GM12878 (cell line): ENCODE data around the gene ZBTB6.

Experiments
- BCL11A ChIP-seq: IDR thresholded peaks from 2 replicates; pipeline ENCODE4 v1.6.1; 2011; ENCODE audit warnings: low read depth, low read length
- BHLHE40 ChIP-seq, 2 experiments: fragments of 450-650 bp in 1 of 2; IDR thresholded peaks; 2 replicates each; pipeline ENCODE4 v1.6.1; 2011 to 2017; ENCODE audit warnings: low read depth in 2 of 2, borderline replicate concordance in 1 of 2, improper control_type of control experiment in 1 of 2, low read length in 1 of 2, mild to moderate bottlenecking in 1 of 2
- CTCF ChIP-seq, 3 experiments: IDR thresholded peaks in 2 of 3; conservative IDR thresholded peaks in 1 of 3; 2 replicates each; pipeline ENCODE4 v1.5.1; 2011; ENCODE audit warnings: low read depth in 3 of 3, low read length in 3 of 3, mild to moderate bottlenecking in 3 of 3, control low read depth in 2 of 3, moderate library complexity in 2 of 3, inconsistent platforms in 1 of 3, mixed read lengths in 1 of 3; ENCODE audit not compliant: control insufficient read depth in 2 of 3, insufficient read depth in 1 of 3; ENCODE audit errors: extremely low read depth in 1 of 3
- DPF2 ChIP-seq: fragments of 450-650 bp; IDR thresholded peaks from 2 replicates; pipeline ENCODE4 v1.6.1; 2017; ENCODE audit warnings: mild to moderate bottlenecking
- ESRRA ChIP-seq: IDR thresholded peaks from 2 replicates; pipeline ENCODE4 v1.6.1; 2012; ENCODE audit warnings: mild to moderate bottlenecking, low read length, improper control_type of control experiment
- EZH2 ChIP-seq: IDR thresholded peaks from 2 replicates; pipeline ENCODE4 v1.6.1; 2012; ENCODE audit warnings: low read depth, mild to moderate bottlenecking, control low read depth, inconsistent platforms, low read length, borderline replicate concordance; ENCODE audit not compliant: control insufficient read depth
- MTA3 ChIP-seq: IDR thresholded peaks from 2 replicates; pipeline ENCODE4 v1.6.1; 2012; ENCODE audit warnings: low read length, inconsistent platforms, borderline replicate concordance
- MYC ChIP-seq: IDR thresholded peaks from 2 replicates; pipeline ENCODE4 v1.6.1; 2011; ENCODE audit warnings: mild to moderate bottlenecking, low read length, moderate library complexity, inconsistent platforms; ENCODE audit not compliant: insufficient read depth, insufficient replicate concordance, insufficient read length, severe bottlenecking
- RFX5 ChIP-seq: IDR thresholded peaks from 2 replicates; pipeline ENCODE4 v1.6.1; 2011; ENCODE audit warnings: low read depth, low read length, improper control_type of control experiment
- SMAD1 ChIP-seq: fragments of 450-650 bp; IDR thresholded peaks from 2 replicates; pipeline ENCODE4 v1.6.1; 2018; ENCODE audit warnings: mild to moderate bottlenecking, low read depth; ENCODE audit not compliant: partially characterized antibody
- TCF7 ChIP-seq: IDR thresholded peaks from 2 replicates; pipeline ENCODE4 v1.6.1; 2014; ENCODE audit warnings: antibody characterized with exemption, borderline replicate concordance
- ZBTB11 ChIP-seq: fragments of 450-650 bp; formaldehyde crosslinking; IDR thresholded peaks from 2 replicates; pipeline ENCODE4 v1.5.0; 2022; ENCODE audit warnings: mild to moderate bottlenecking, missing genetic modification characterization
- ZBTB33 ChIP-seq: fragments of 450-650 bp; IDR thresholded peaks from 2 replicates; pipeline ENCODE4 v1.6.1; 2017; ENCODE audit warnings: mild to moderate bottlenecking

- TF ChIP-seq CTCF (IDR thresholded peaks at IDR 0.05 in 2 of 3, conservative IDR thresholded peaks at IDR 0.05 in 1 of 3; ENCODE audit: control insufficient read depth in 2 of 3, extremely low read depth in 1 of 3, insufficient read depth in 1 of 3, low read depth in 3 of 3, low read length in 3 of 3) (no peak), MTA3 (no peak), ESRRA (no peak), ZBTB33 (no peak), MYC (no peak), RFX5 (no peak), DPF2 (no peak), SMAD1 (no peak), BHLHE40 (IDR thresholded peaks at IDR 0.05; ENCODE audit: borderline replicate concordance in 1 of 2, low read depth in 2 of 2, low read length in 1 of 2) (no peak), EZH2 (no peak), BCL11A (no peak), ZBTB11 (CRISPR knock-in tag) (no peak), TCF7 (no peak)
Measured at GRCh38 chr9:122904466-122904822, 8.7 kb downstream of the ZBTB6 start.
